ENCODE data around the gene PHKA2.
A peak's percentile ranks its signal among the peaks of the same experiment; 100 is the strongest.

GRCh38 chrX:19005909-19006308, 22.0 kb upstream of the PHKA2 start:
- TF ChIP-seq CTCF (conservative IDR thresholded peaks at IDR 0.05) = peak; percentile 41; the same call in 1 of the 2 replicates
- TF ChIP-seq EZH2 (IDR thresholded peaks at IDR 0.05; ENCODE audit: low read depth) = no peak

Data from PC-9 (cell line).